Stimulated activated CD4-positive, alpha-beta T cell treated with anti-CD3 and anti-CD28 coated beads, Interleukin-15, amount 100 ng/mL, for 1 hour (primary cell): ENCODE data around the gene KRT2.

Experiments used
- DNase-seq, 2 donors: peaks; one replicate each; pipeline ENCODE4 v3.0.0-alpha.2; 2020; ENCODE audit warnings: low read depth in 1 of 2, low spot score in 1 of 2

Gene KRT2

GRCh38 chr12:52600475-52600874 lies 51.5 kb downstream of the KRT2 start:
- no peak for DNase-seq

- DNase-seq = no peak
These were observed 51.9 kb downstream of the KRT2 start for GRCh38 chr12:52600071-52600470.

- DNase-seq = no peak
These were observed 53.0 kb downstream of the KRT2 start for GRCh38 chr12:52598966-52599365.
